GM18508 (cell line): Measurements from ENCODE around the gene TFAM.
A peak's percentile ranks its signal among the peaks of the same experiment; 100 is the strongest.

ENCODE experiments used
- ATAC-seq: cut with Tn5 transposase; IDR thresholded peaks from one replicate; pipeline ENCODE4 v1.9.1; 2021; ENCODE audit warnings: moderate number of reproducible peaks; ENCODE audit not compliant: insufficient read depth, unreplicated experiment

Gene TFAM

DNA sequence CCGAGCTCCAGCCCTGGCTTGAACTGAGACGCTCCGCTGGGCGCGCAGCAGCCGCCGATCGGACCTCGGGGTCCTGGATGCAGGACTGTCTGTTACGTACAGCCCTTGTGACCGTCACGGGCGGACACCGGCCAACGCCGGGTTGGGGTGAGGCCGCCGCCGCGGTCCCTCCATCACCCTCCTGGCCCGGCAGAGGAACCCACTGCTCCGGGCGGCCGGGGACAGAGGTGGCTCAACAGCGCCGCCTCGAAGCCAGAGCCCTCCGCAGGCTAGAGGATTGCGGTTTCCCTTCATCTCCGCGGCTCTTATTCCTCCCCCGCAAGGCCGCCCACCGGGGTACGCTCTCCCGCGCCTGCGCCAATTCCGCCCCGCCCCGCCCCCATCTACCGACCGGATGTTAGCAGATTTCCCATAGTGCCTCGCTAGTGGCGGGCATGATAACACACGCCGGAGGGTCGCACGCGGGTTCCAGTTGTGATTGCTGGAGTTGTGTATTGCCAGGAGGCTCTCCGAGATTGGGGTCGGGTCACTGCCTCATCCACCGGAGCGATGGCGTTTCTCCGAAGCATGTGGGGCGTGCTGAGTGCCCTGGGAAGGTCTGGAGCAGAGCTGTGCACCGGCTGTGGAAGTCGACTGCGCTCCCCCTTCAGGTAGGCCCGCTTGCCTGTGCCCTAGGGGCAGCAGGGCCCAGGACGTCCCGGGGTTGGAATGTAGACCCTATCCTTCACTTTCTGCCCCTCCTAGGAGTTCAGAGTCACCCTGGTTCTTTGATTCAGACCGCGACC lies at the start of gene TFAM:
TSS of gene TFAM (plus strand) at position 412 of the 785 bp plus-strand sequence. CDS start at position 550, 138 bp downstream.
- peak; percentile 54 for ATAC-seq

- ATAC-seq, result no peak
Measured at GRCh38 chr10:58336242-58336641, 49.0 kb upstream of the TFAM start.

DNA sequence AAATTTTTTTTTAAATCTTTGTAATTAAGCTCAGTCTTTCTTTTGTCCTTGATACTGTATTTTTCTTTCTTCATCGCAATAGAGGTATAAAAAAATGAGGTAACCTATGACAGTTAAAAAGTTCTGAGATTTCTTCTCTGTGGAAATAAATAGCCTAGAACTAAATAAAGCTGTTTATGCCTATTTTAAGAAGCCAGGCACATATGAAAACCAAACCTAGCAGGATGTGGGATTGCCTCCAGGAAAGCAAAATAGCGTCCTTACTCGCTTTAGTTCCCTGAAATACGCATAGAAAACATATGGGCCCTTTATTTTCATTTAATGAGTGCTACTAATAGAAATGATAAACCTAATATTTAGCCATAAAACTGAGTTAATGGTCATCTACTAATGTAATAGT lies 43.8 kb upstream of the TFAM start:
- no peak for ATAC-seq

DNA sequence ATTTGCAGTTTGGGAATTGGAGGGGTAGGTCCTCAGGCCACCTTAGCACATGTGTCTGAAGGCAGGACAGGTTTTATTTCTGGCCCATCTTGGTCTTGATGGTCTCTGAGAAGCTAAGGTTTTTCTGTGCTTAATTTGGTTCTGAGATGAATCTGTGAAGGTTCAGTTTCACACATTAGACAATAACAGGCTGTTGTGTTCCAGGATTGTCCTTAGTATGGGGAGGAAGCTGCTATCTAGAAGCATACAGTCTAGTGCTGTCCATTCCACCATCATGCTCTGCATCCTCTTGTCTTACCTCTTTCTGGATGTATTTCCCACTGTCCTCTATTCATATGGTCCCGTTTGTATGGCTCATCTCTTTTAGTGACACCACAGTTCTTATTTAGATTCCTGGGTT lies 43.3 kb upstream of the TFAM start:
- no peak for ATAC-seq

DNA sequence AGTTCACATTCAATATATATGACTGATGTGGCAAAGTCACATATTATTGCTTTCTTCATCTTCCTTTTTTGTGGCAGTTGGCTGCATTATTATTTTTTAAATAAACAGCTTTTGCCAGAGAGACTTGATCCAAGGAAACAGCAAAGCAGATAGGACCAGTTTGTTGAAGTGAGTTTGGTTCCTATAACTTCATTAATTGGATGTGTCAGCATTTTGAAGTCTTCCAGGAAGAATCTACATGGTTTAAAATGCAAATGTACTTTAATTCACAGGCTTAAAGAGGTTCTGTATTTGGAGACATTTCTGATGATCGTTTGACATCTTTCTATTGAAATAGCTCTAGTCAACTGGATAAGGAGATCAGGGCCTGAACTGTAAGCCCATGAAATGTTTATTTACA lies 37.2 kb upstream of the TFAM start:
- ATAC-seq, result no peak

GRCh38 chr10:58348571-58349033 lies 36.6 kb upstream of the TFAM start:
- no peak for ATAC-seq

GRCh38 chr10:58350023-58350422 lies 35.2 kb upstream of the TFAM start:
- no peak for ATAC-seq

GRCh38 chr10:58350619-58351323 lies 34.4 kb upstream of the TFAM start:
- ATAC-seq, result no peak

GRCh38 chr10:58351616-58352578 lies 33.3 kb upstream of the TFAM start:
- ATAC-seq, result no peak

- ATAC-seq, result no peak
Measured at GRCh38 chr10:58352956-58353610, 32.1 kb upstream of the TFAM start.

DNA sequence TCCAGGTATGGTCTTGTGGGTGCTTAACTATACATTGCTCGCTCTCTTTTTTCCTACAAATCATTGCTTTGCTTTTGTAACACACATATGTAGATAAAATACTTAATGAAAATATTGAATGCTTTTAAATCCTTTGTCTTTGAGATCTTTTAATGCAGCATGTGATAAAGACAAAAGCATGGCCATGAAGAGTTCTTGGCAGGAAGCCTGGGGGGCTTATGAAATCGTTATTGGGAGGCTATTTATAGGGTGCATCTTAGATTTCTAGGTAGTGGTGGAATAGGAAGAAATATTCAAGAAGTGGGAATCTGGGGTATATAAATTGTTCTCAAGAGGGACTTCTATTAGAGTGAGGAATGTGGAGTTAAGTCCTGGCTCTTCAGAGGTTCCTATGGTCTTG lies 28.5 kb upstream of the TFAM start:
- ATAC-seq, result no peak

DNA sequence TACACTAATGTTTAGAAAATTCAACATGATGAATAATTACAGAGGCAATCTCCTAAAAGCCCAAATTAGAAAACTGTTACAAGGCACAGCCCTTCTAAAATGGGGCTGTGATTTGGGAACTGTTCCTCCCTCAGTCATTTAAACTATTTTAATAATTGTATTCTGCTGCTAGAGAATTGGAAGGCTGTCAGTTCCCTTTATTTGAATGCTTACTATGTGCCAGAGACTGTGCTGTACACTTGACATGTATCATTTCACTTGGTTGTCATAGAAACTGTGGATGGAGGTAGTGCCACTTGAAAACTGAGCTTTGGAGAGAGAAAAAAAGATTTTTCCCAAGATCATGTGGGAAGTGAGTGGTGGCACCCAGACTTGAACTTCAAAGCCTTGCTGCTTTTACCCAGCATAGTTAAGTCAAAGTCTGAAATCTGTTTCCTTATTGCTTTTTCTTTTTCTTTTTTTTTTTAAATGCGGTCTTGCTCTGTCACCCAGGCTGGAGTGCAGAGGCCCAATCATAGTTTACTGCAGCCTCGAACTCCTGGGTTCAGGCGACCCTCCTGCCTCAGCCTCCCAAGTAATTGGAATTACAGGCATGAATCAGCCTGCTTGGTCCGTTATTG lies 26.8 kb upstream of the TFAM start:
- ATAC-seq, result no peak

DNA sequence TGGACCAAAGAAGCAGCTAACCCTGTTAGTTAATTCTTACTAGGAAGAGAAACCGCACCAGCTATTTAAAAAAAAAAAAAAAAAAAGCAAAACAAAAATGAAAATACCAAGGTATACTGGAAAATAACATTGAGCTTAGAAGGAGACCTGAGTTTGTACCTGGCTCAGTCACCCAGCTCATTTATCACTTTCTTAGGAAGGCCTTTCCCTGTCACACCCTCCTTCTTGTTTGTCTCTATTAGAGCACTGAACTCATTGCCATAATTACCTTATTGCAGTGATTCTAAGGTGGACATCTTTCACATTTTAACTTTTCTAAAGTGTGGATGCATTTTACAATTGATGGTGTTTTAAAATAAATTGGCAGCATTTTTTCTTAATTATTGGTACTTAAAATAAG lies 26.3 kb upstream of the TFAM start:
- no peak for ATAC-seq

GRCh38 chr10:58359541-58359940 lies 25.7 kb upstream of the TFAM start:
- no peak for ATAC-seq

DNA sequence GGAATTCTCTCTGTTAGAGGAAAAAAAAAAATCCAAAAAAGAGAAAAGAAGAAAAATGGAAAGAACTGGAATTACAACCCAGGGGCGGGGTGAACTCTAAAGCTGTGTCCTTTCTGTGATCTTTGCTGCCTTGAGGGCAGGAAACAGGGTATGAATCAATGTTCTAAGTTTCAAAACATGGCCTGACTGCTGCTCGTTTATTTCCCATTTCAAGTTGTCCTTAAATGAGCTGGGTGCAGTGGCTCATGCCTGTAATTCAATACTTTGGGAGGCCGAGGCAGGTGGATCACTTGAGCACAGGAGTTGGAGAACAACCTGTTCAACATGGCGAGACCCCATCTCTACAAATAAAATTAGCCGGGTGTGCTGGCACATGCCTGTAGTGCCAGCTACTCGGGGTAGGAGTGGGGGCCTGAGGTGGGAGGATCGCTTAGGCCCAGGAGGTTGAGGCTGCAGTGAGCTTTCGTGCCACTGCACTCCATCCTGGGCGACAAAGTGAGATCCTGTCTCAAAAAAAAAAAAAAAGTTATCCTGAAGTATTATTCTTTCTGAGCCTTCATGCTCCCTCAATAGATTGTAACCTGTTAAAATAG lies 24.7 kb upstream of the TFAM start:
- no peak for ATAC-seq

GRCh38 chr10:58361353-58361752 lies 23.9 kb upstream of the TFAM start:
- ATAC-seq, result no peak

- ATAC-seq, result no peak
Measured at GRCh38 chr10:58362027-58362789, 23.0 kb upstream of the TFAM start.

GRCh38 chr10:58367069-58367468 lies 18.1 kb upstream of the TFAM start:
- no peak for ATAC-seq

DNA sequence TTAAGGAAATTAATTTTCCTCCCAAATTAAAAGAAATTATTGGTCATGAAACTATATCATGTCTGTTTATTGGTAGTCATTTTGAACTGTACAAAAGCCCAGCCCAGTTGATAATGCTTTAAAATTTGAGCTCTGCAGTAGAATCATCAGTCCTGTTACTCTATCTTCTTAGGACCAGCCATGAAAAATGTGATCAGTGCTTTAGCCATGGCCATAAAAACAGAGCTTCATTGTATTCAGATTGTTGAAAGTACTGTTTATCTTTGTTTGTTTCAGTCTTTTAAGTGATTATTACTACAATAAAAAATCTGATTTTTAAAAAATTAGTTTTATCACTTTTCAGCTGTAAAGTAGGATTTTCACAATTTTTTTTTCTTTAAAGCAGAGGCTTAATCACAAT lies 13.7 kb upstream of the TFAM start:
- no peak for ATAC-seq
